Endodermal cell (in vitro differentiated cells): ENCODE measurements around the gene ARV1. TPM values are rescaled to one million over a fixed set of nuclear protein-coding genes. Genes with fewer than 3 reads are reported as not detected.

Experiments
- DNase-seq: peaks from one replicate; pipeline ENCODE4 v3.0.0-alpha.2; 2017
- H3K27ac ChIP-seq: 2 replicates; pipeline ENCODE4 v1.5.1; 2013; ENCODE audit warnings: mild to moderate bottlenecking, low read depth, low read length, moderate library complexity
- H3K27me3 ChIP-seq: 2 replicates; pipeline ENCODE4 v1.6.1; 2013; ENCODE audit warnings: mild to moderate bottlenecking, low read length, moderate library complexity; ENCODE audit not compliant: insufficient read depth, control insufficient read depth, poor library complexity, severe bottlenecking
- H3K36me3 ChIP-seq: 2 replicates; pipeline ENCODE4 v1.7.0; 2013; ENCODE audit warnings: mild to moderate bottlenecking, low read length, moderate library complexity; ENCODE audit not compliant: control insufficient read depth, insufficient read depth
- H3K4me1 ChIP-seq: one replicate; pipeline ENCODE4 v1.7.0; 2013; ENCODE audit warnings: low read length; ENCODE audit not compliant: control insufficient read depth, insufficient read depth
- H3K4me3 ChIP-seq: 2 replicates; pipeline ENCODE4 v1.5.1; 2013; ENCODE audit warnings: mild to moderate bottlenecking, low read length, moderate library complexity
- H3K9ac ChIP-seq: 2 replicates; pipeline ENCODE4 v1.6.1; 2013; ENCODE audit warnings: mild to moderate bottlenecking, low read length, moderate library complexity; ENCODE audit not compliant: poor library complexity, severe bottlenecking; ENCODE audit errors: extremely low read depth
- H3K9me3 ChIP-seq: 2 replicates; pipeline ENCODE4 v1.6.1; 2013; ENCODE audit warnings: mild to moderate bottlenecking, low read length, moderate library complexity; ENCODE audit not compliant: control insufficient read depth
- H3K27ac Mint-ChIP-seq: 2 replicates; pipeline ENCODE4 v1.8.0; 2020; ENCODE audit warnings: mixed read lengths
- H3K27me3 Mint-ChIP-seq: 2 replicates; pipeline ENCODE4 v1.8.0; 2021; ENCODE audit warnings: mild to moderate bottlenecking, mixed read lengths; ENCODE audit not compliant: insufficient read depth
- H3K36me3 Mint-ChIP-seq: 2 replicates; pipeline ENCODE4 v1.8.0; 2020; ENCODE audit warnings: low read depth, mixed read lengths
- H3K4me1 Mint-ChIP-seq: 2 replicates; pipeline ENCODE4 v1.8.0; 2020; ENCODE audit warnings: mixed read lengths
- H3K4me3 Mint-ChIP-seq: 2 replicates; pipeline ENCODE4 v1.8.0; 2020; ENCODE audit warnings: mild to moderate bottlenecking, moderate library complexity, mixed read lengths
- H3K9me3 Mint-ChIP-seq: 2 replicates; pipeline ENCODE4 v1.8.0; 2020; ENCODE audit warnings: mild to moderate bottlenecking, mixed read lengths
- WGBS, 2 experiments: methylation state at CpG; one replicate each; pipeline versions ENCODE4 v1.1.5 to v1.1.7; 2013; ENCODE audit warnings: missing lambda C conversion rate in 2 of 2, mixed read lengths in 1 of 2; ENCODE audit not compliant: insufficient coverage in 1 of 2, insufficient read length in 1 of 2; 5-methylcytosine and 5-hydroxymethylcytosine counted together
- total RNA-seq, 2 donors: library from RNA; stranded (reverse); fragmentation: NEBNext Ultra II Directional in 1 of 2; extraction: Animal tissue kit (Norgen Biotek cat#: 25700) in 1 of 2; gene quantifications; 2 replicates in 1 of 2; 3 replicates in 1 of 2; pipeline ENCODE4 v1.2.1, GENCODE V29; 2021
- TF ChIP-seq, protein P1 (sequence below): fragments of 200-600 bp; sonication (generic); conservative IDR thresholded peaks from 2 replicates; pipeline ENCODE4 v1.5.0; 2021; ENCODE audit warnings: antibody characterized with exemption, mild to moderate bottlenecking

Gene ARV1
- total RNA-seq, 2 donors from 2014 or later = 8.4 to 12.5 TPM

DNA sequence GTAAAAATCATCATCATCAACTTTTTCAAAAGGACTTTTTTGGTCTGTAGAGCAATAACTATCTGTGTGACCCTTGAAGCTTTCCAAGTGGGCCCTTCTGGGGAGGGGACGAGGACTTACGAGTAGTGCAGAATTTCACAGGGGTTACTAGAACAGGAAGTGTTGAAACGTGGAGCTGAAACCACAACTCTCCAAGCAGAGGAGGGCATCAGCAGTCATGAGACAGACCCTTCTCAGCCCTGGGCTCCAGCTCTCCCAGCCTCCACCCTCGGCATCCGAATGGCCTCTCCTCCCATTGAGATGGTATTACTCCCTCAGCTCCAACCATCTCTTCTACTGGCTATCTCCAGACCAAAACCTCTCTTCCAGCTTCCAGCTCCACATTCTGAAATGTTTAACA lies 57.5 kb downstream of the ARV1 start:
- H3K9ac ChIP-seq = no peak overlapping the region
- no peaks in the 10 kb centered on the region for H3K9me3 Mint-ChIP-seq
- H3K27ac ChIP-seq = no peak overlapping the region
- H3K9me3 ChIP-seq = no peaks in the 10 kb centered on the region
- H3K36me3 ChIP-seq = peaks cover 3% of the 10 kb centered on the region
- H3K27ac Mint-ChIP-seq = no peak overlapping the region
- no peaks in the 10 kb centered on the region for H3K27me3 ChIP-seq
- TF ChIP-seq, protein P1, sequence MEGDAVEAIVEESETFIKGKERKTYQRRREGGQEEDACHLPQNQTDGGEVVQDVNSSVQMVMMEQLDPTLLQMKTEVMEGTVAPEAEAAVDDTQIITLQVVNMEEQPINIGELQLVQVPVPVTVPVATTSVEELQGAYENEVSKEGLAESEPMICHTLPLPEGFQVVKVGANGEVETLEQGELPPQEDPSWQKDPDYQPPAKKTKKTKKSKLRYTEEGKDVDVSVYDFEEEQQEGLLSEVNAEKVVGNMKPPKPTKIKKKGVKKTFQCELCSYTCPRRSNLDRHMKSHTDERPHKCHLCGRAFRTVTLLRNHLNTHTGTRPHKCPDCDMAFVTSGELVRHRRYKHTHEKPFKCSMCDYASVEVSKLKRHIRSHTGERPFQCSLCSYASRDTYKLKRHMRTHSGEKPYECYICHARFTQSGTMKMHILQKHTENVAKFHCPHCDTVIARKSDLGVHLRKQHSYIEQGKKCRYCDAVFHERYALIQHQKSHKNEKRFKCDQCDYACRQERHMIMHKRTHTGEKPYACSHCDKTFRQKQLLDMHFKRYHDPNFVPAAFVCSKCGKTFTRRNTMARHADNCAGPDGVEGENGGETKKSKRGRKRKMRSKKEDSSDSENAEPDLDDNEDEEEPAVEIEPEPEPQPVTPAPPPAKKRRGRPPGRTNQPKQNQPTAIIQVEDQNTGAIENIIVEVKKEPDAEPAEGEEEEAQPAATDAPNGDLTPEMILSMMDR = no peak
- peaks cover 24% of the 10 kb centered on the region for H3K27me3 Mint-ChIP-seq
- peaks cover 49% of the 10 kb centered on the region for H3K4me1 Mint-ChIP-seq
- peak overlapping the region; percentile 88 for H3K4me3 Mint-ChIP-seq
- WGBS, 2 experiments = 55 to 56% methylated on average over 3 to 5 of the region's 5 CpGs
- H3K4me1 ChIP-seq = peaks cover 5% of the 10 kb centered on the region
- H3K36me3 Mint-ChIP-seq = peaks cover 20% of the 10 kb centered on the region
- no peak for DNase-seq
- H3K4me3 ChIP-seq = peak overlapping the region; percentile 90

DNA sequence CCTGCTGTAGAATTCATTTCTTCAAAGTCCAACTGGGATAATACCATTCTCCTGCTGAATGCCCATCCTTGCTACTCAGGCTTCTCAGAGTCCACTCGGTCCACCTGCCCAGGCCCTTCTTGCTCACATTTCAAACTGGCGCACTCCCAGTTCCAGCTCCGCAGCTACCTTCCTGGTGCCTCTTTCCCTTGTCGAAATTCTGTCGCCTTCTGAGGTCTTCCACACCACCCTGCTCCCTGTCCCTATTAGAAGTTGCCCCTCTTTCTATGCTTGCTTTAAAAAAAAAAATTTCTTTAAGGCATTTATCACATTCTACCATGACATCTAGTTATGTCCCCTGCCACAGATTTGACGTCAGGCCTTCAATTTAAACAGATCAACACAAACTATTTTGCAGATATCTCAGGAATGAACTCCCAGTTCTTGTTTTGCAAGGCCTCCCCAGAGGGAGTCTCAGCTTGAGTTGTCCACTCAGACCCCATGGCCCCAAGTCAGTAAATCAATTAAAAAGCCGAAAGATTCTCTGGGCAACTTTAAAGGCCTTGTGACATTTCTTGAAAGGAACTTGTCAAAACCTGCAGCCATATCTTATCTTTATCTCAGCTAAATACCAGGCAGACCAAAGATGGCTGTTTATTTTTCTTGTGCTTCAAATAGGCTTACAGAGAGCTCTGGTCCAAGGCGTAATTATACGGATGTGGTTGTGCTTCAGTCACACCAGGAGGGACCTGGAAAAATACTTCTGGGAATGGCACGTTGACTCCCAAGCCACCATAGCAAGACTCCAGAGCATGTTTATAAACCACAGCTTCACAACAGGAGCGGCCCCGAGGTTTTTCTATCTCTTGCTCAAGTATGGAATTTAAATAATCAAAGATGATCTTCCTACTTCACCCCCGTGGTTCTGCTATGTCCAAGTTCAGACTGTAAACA lies 59.0 kb downstream of the ARV1 start:
- WGBS, 2 experiments = 47 to 72% methylated on average over 11 to 13 of the region's 13 CpGs
- no peak overlapping the region for H3K9ac ChIP-seq
- peaks cover 5% of the 10 kb centered on the region for H3K4me1 ChIP-seq
- Mint-ChIP-seq H3K4me3 (peak overlapping the region; percentile 88), H3K27me3 (peaks cover 34% of the 10 kb centered on the region), H3K27ac (peak overlapping the region; percentile 69), H3K4me1 (peaks cover 46% of the 10 kb centered on the region), H3K36me3 (peaks cover 17% of the 10 kb centered on the region), H3K9me3 (no peaks in the 10 kb centered on the region)
- peak; percentile 63 for DNase-seq
- no peaks in the 10 kb centered on the region for H3K9me3 ChIP-seq
- H3K4me3 ChIP-seq = peak overlapping the region; percentile 90
- TF ChIP-seq, protein P1 = no peak
- H3K27ac ChIP-seq = no peak overlapping the region
- no peaks in the 10 kb centered on the region for H3K27me3 ChIP-seq
- H3K36me3 ChIP-seq = peaks cover 3% of the 10 kb centered on the region

GRCh38 chr1:231039161-231040018 lies 60.5 kb downstream of the ARV1 start:
- peaks cover 14% of the 10 kb centered on the region for H3K36me3 Mint-ChIP-seq
- H3K4me1 Mint-ChIP-seq = peaks cover 34% of the 10 kb centered on the region
- peak; percentile 76 for DNase-seq
- peaks cover 5% of the 10 kb centered on the region for H3K4me1 ChIP-seq
- H3K27ac Mint-ChIP-seq = peak overlapping the region; percentile 89
- TF ChIP-seq, protein P1 = no peak
- H3K36me3 ChIP-seq = peaks cover 3% of the 10 kb centered on the region
- H3K4me3 ChIP-seq = peak overlapping the region; percentile 90
- peaks cover 37% of the 10 kb centered on the region for H3K27me3 Mint-ChIP-seq
- no peaks in the 10 kb centered on the region for H3K9me3 Mint-ChIP-seq
- no peak overlapping the region for H3K27ac ChIP-seq
- WGBS, 2 experiments = 0 to 1% methylated on average over 16 to 91 of the region's 91 CpGs
- peaks cover 3% of the 10 kb centered on the region for H3K9me3 ChIP-seq
- H3K4me3 Mint-ChIP-seq = peak overlapping the region; percentile 88
- no peaks in the 10 kb centered on the region for H3K27me3 ChIP-seq
- peak overlapping the region; percentile 33 for H3K9ac ChIP-seq
